Stimulated activated CD4-positive, alpha-beta T cell treated with anti-CD3 and anti-CD28 coated beads, Interleukin-1b, Interleukin-23, amount 100 ng/mL, for 24 hours (primary cell): ENCODE results near the gene TTC39B.
"Not testable (repeated sequence)": the region's sequence is repeated elsewhere in the genome, so short reads cannot be mapped to it uniquely, and the experiment has no call there.

Source experiments
- DNase-seq, 4 experiments: peaks; one replicate each; pipeline ENCODE4 v3.0.0-alpha.2; 2020; ENCODE audit warnings: low read depth in 4 of 4, low spot score in 1 of 4

The TTC39B gene

GRCh38 chr9:15306757-15307522 lies at the start of gene TTC39B:
TTC39B (minus strand) TSS chr9:15307216; CDS start chr9:15307125, 91 bp downstream.
- peak in 3 of 4 experiments; percentile 45 to 84 (median 61) for DNase-seq

GRCh38 chr9:15355669-15356068 lies 48.7 kb upstream of the TTC39B start:
- no peak for DNase-seq

GRCh38 chr9:15354713-15355112 lies 47.7 kb upstream of the TTC39B start:
- no peak for DNase-seq

- DNase-seq, result no peak
Measured at GRCh38 chr9:15353892-15354291, 46.9 kb upstream of the TTC39B start.

GRCh38 chr9:15352306-15352705 lies 45.3 kb upstream of the TTC39B start:
- DNase-seq, result no peak

- no peak for DNase-seq
Measured at GRCh38 chr9:15349892-15350761, 43.1 kb upstream of the TTC39B start.

GRCh38 chr9:15346837-15347236 lies 39.8 kb upstream of the TTC39B start:
- no peak for DNase-seq

GRCh38 chr9:15344191-15344590 lies 37.2 kb upstream of the TTC39B start:
- no peak for DNase-seq

- no peak for DNase-seq
Measured at GRCh38 chr9:15333376-15333881, 26.4 kb upstream of the TTC39B start.

GRCh38 chr9:15332939-15333338 lies 25.9 kb upstream of the TTC39B start:
- DNase-seq, result no peak

GRCh38 chr9:15329539-15330109 lies 22.6 kb upstream of the TTC39B start:
- no peak for DNase-seq

- DNase-seq, result no peak
Measured at GRCh38 chr9:15328946-15329345, 21.9 kb upstream of the TTC39B start.

- not testable (repeated sequence) for DNase-seq
Measured at GRCh38 chr9:15322695-15323094, 15.7 kb upstream of the TTC39B start.

- DNase-seq, result not testable (repeated sequence)
Measured at GRCh38 chr9:15319661-15320060, 12.6 kb upstream of the TTC39B start.

GRCh38 chr9:15317836-15318235 lies 10.8 kb upstream of the TTC39B start:
- no peak for DNase-seq

GRCh38 chr9:15311607-15312006 lies 4.6 kb upstream of the TTC39B start:
- DNase-seq, result no peak

- no peak for DNase-seq
Measured at GRCh38 chr9:15310107-15310850, 3.3 kb upstream of the TTC39B start.

GRCh38 chr9:15308511-15308910 lies 1.5 kb upstream of the TTC39B start:
- DNase-seq, result no peak

GRCh38 chr9:15307523-15307841 lies 466 bp upstream of the TTC39B start:
- DNase-seq, result no peak

GRCh38 chr9:15306068-15306756 lies 804 bp downstream of the TTC39B start:
- DNase-seq, result no peak
